ENCODE measurements around the gene BTBD1.

GRCh38 chr15:83077491-83078230, 10.6 kb upstream of the BTBD1 start:
- TF ChIP-seq PATZ1 (CRISPR knock-in tag; IDR thresholded peaks at IDR 0.05; ENCODE audit: borderline replicate concordance) (no peak), GLIS3 (CRISPR knock-in tag; IDR thresholded peaks at IDR 0.05) (no peak)

Data from SK-N-SH treated with all-trans-retinoic acid at 6 μM for 48 hours (cell line).